MCF 10A (cell line): ENCODE results near the gene TANGO6. TPM values are rescaled to one million over a fixed set of nuclear protein-coding genes. Genes with fewer than 3 reads are reported as not detected.

Experiments used
- BruUV-seq: library from RNA; stranded (reverse); fragments of 400-500 nt; replicated peaks from 2 replicates; lab custom pipeline; 2021; lab: Mats Ljungman, UMichigan
- CTCF ChIA-PET: fragments of 300-600 bp; sonication (Branson Sonifier 250); formaldehyde crosslinking; extraction: SDS; loops from one replicate; lab custom pipeline; 2021; ENCODE audit warnings: antibody characterized with exemption, inconsistent platforms; lab: Yijun Ruan, JAX
- POLR2A ChIA-PET: fragments of 300-600, 350-650 bp; sonication (Branson Sonifier 250); formaldehyde crosslinking; extraction: SDS; loops from one replicate; lab custom pipeline; 2020; ENCODE audit warnings: antibody characterized with exemption, inconsistent platforms; lab: Yijun Ruan, JAX
- DNase-seq: peaks from one replicate; pipeline ENCODE4 v3.0.0-alpha.2; 2018; ENCODE audit not compliant: unreplicated experiment
- H3K27ac Mint-ChIP-seq: one replicate; pipeline ENCODE4 v1.8.0; 2022; ENCODE audit warnings: mild to moderate bottlenecking, low read depth, mixed read lengths; ENCODE audit not compliant: unreplicated experiment
- H3K27me3 Mint-ChIP-seq: one replicate; pipeline ENCODE4 v1.8.0; 2022; ENCODE audit warnings: mixed read lengths; ENCODE audit not compliant: insufficient read depth, unreplicated experiment
- H3K36me3 Mint-ChIP-seq: one replicate; pipeline ENCODE4 v1.8.0; 2022; ENCODE audit warnings: mild to moderate bottlenecking, moderate library complexity, mixed read lengths; ENCODE audit not compliant: insufficient read depth, unreplicated experiment
- H3K4me1 Mint-ChIP-seq: one replicate; pipeline ENCODE4 v1.8.0; 2022; ENCODE audit warnings: mixed read lengths; ENCODE audit not compliant: insufficient read depth, unreplicated experiment
- H3K4me3 Mint-ChIP-seq: one replicate; pipeline ENCODE4 v1.8.0; 2022; ENCODE audit warnings: mild to moderate bottlenecking, moderate library complexity, mixed read lengths; ENCODE audit not compliant: unreplicated experiment
- H3K9me3 Mint-ChIP-seq: one replicate; pipeline ENCODE4 v1.8.0; 2022; ENCODE audit warnings: mixed read lengths; ENCODE audit not compliant: unreplicated experiment
- CTCF ChIP-seq: fragments of 200-600 bp; IDR thresholded peaks from one replicate; pipeline ENCODE4 v1.8.0; 2022; ENCODE audit warnings: antibody characterized with exemption, mild to moderate bottlenecking; ENCODE audit not compliant: unreplicated experiment
- intact Hi-C: fragments of 100-400 bp; cut with micrococcal nuclease; formaldehyde crosslinking; loops from 2 replicates; pipeline ENCODE4 v1.14.1; 2022
- total RNA-seq: library from RNA; stranded (reverse); gene quantifications from 2 replicates; pipeline ENCODE4 v1.2.3, GENCODE V29; 2022

TANGO6 gene
- total RNA-seq, 1 experiment from 2014 or later = 21.8 TPM

GRCh38 chr16:68898026-68898425, 54.7 kb downstream of the TANGO6 start:
- H3K4me3 Mint-ChIP-seq = no peak overlapping the region
- H3K27ac Mint-ChIP-seq = no peak overlapping the region
- ChIA-PET CTCF (interaction anchor here (0.5 to 2.0 kb wide), 6 partner anchors 20 to 308 kb away, joined by 3 to 14 read pairs (median 4); no protein-coding TSS in a partner anchor), POLR2A (interaction anchor here (0.6 to 1.2 kb wide), 3 partner anchors 15 to 235 kb away, joined by 3 to 5 read pairs (median 3); no protein-coding TSS in a partner anchor)
- no TSS peak for BruUV-seq
- no peak for DNase-seq
- peaks cover 17% of the 10 kb centered on the region for H3K36me3 Mint-ChIP-seq
- H3K9me3 Mint-ChIP-seq = no peaks in the 10 kb centered on the region
- no peaks in the 10 kb centered on the region for H3K27me3 Mint-ChIP-seq
- TF ChIP-seq CTCF = no peak
- intact Hi-C loops = no loop called here
- H3K4me1 Mint-ChIP-seq = no peaks in the 10 kb centered on the region

- no peak overlapping the region for H3K4me3 Mint-ChIP-seq
- no peaks in the 10 kb centered on the region for H3K4me1 Mint-ChIP-seq
- H3K36me3 Mint-ChIP-seq = peaks cover 27% of the 10 kb centered on the region
- no TSS peak for BruUV-seq
- H3K27ac Mint-ChIP-seq = no peak overlapping the region
- TF ChIP-seq CTCF = no peak
- intact Hi-C loops = no loop called here
- ChIA-PET CTCF (interaction anchor here (0.6 kb wide), 1 partner anchor 157 kb away, joined by 4 read pairs; no protein-coding TSS in a partner anchor), POLR2A (no interaction called here)
- no peaks in the 10 kb centered on the region for H3K9me3 Mint-ChIP-seq
- H3K27me3 Mint-ChIP-seq = no peaks in the 10 kb centered on the region
- no peak for DNase-seq
These were observed 56.7 kb downstream of the TANGO6 start for GRCh38 chr16:68900009-68900408.

GRCh38 chr16:68902003-68902968, 59.0 kb downstream of the TANGO6 start:
- H3K36me3 Mint-ChIP-seq = peaks cover 30% of the 10 kb centered on the region
- POLR2A ChIA-PET = interaction anchor here (0.6 to 2.0 kb wide), 10 partner anchors 18 to 228 kb away, joined by 3 to 6 read pairs (median 3); partner anchors contain the start of gene HAS3
- H3K4me3 Mint-ChIP-seq = no peak overlapping the region
- H3K4me1 Mint-ChIP-seq = no peaks in the 10 kb centered on the region
- no TSS peak for BruUV-seq
- H3K27me3 Mint-ChIP-seq = no peaks in the 10 kb centered on the region
- H3K9me3 Mint-ChIP-seq = no peaks in the 10 kb centered on the region
- no peak overlapping the region for H3K27ac Mint-ChIP-seq
- TF ChIP-seq CTCF = peak; percentile 76
- DNase-seq = peak; percentile 81
- CTCF ChIA-PET = interaction anchor here (0.5 to 5.7 kb wide), 42 partner anchors 9 to 396 kb away, joined by 3 to 97 read pairs (median 4); partner anchors contain the start of gene HAS3
- intact Hi-C loops = loop anchor here (1.0 kb wide), 3 partner anchors 203 to 372 kb away; partner anchors contain the start of gene HAS3

- H3K27ac Mint-ChIP-seq = no peak overlapping the region
- intact Hi-C loops = loop anchor here (1.0 kb wide), 3 partner anchors 202 to 373 kb away; partner anchors contain the start of gene HAS3
- TF ChIP-seq CTCF = no peak
These were observed 59.6 kb downstream of the TANGO6 start for GRCh38 chr16:68902969-68903345.

More at GRCh38 chr16:68902969-68903345, 59.6 kb downstream of the TANGO6 start:
- CTCF ChIA-PET = interaction anchor here (0.7 to 5.7 kb wide), 29 partner anchors 9 to 375 kb away, joined by 3 to 97 read pairs (median 5); partner anchors contain the start of gene HAS3
- no peak for DNase-seq
- Mint-ChIP-seq H3K27me3 (no peaks in the 10 kb centered on the region), H3K9me3 (no peaks in the 10 kb centered on the region), H3K36me3 (peaks cover 33% of the 10 kb centered on the region), H3K4me1 (no peaks in the 10 kb centered on the region), H3K4me3 (no peak overlapping the region)
- POLR2A ChIA-PET = interaction anchor here (0.7 to 2.0 kb wide), 8 partner anchors 17 to 225 kb away, joined by 3 to 6 read pairs (median 4); partner anchors contain the start of gene HAS3
- BruUV-seq = no TSS peak
